ENCODE results near the gene HSD11B1. TPM values are rescaled to one million over a fixed set of nuclear protein-coding genes. Genes with fewer than 3 reads are reported as not detected.

The HSD11B1 gene
- polyA plus RNA-seq, 6 donors from 2014 or later = not detected

GRCh38 chr1:209755926-209756614 lies 51.4 kb downstream of the HSD11B1 start, which contains the start of gene TRAF3IP3:
TSS of gene TRAF3IP3 (plus strand) at chr1:209756053. CDS start at chr1:209760040, 3,987 bp downstream.
- Mint-ChIP-seq H3K27me3 (no peaks in the 10 kb centered on the region), H3K9me3 (no peaks in the 10 kb centered on the region), H3K27ac (peak within 1 kb of the TSS; percentile 86 to 97 (median 94)), H3K4me1 (peaks cover 59 to 79% (median 72%) of the 10 kb centered on the region in 3 donors), H3K36me3 (peaks cover 0 to 21% of the 10 kb centered on the region in 2 donors), H3K4me3 (peak within 1 kb of the TSS; percentile 93 to 99 (median 98))
- DNase-seq (peak; percentile 78), ATAC-seq (ENCODE audit: low read depth in 2 of 2) (peak; percentile 93 to 95)

- H3K36me3 Mint-ChIP-seq = peaks cover 4 to 28% of the 10 kb centered on the region in 2 donors
- H3K4me3 Mint-ChIP-seq = peak overlapping the region; percentile 93 to 99 (median 98)
- H3K4me1 Mint-ChIP-seq = peaks cover 57 to 79% (median 72%) of the 10 kb centered on the region in 3 donors
- H3K9me3 Mint-ChIP-seq = no peaks in the 10 kb centered on the region
- ATAC-seq (ENCODE audit: low read depth in 2 of 2) (peak; percentile 37 to 40), DNase-seq (peak; percentile 39)
- no peaks in the 10 kb centered on the region for H3K27me3 Mint-ChIP-seq
- H3K27ac Mint-ChIP-seq = peak overlapping the region; percentile 86 to 97 (median 94)
These were observed 52.2 kb downstream of the HSD11B1 start for GRCh38 chr1:209756615-209757445.

GRCh38 chr1:209758400-209758799 lies 53.8 kb downstream of the HSD11B1 start:
- Mint-ChIP-seq H3K4me1 (peaks cover 50 to 82% (median 80%) of the 10 kb centered on the region in 3 donors), H3K4me3 (peak overlapping the region; percentile 87 to 98 (median 95)), H3K36me3 (peaks cover 14 to 44% of the 10 kb centered on the region in 2 donors), H3K9me3 (no peaks in the 10 kb centered on the region), H3K27ac (peak overlapping the region; percentile 5 to 97 (median 90)), H3K27me3 (no peaks in the 10 kb centered on the region)
- DNase-seq (no peak), ATAC-seq (ENCODE audit: low read depth in 2 of 2) (no peak)

GRCh38 chr1:209759829-209760359 lies 55.2 kb downstream of the HSD11B1 start:
- Mint-ChIP-seq H3K4me3 (peak overlapping the region in 2 of 8 donors; percentile 10 to 95), H3K9me3 (no peaks in the 10 kb centered on the region), H3K27ac (peak overlapping the region in 4 of 6 donors; percentile 68 to 86 (median 78)), H3K27me3 (no peaks in the 10 kb centered on the region), H3K4me1 (peaks cover 55 to 88% (median 84%) of the 10 kb centered on the region in 3 donors), H3K36me3 (peaks cover 19 to 58% of the 10 kb centered on the region in 2 donors)
- DNase-seq (no peak), ATAC-seq (ENCODE audit: low read depth in 2 of 2) (no peak)

- peak overlapping the region in 6 of 8 donors; percentile 50 to 82 (median 63) for H3K4me3 Mint-ChIP-seq
- ATAC-seq (ENCODE audit: low read depth in 2 of 2) = no peak
- no peak for DNase-seq
- H3K4me1 Mint-ChIP-seq = peaks cover 47 to 83% (median 81%) of the 10 kb centered on the region in 3 donors
- H3K27me3 Mint-ChIP-seq = no peaks in the 10 kb centered on the region
- H3K27ac Mint-ChIP-seq = peak overlapping the region; percentile 7 to 92 (median 81)
- H3K36me3 Mint-ChIP-seq = peaks cover 23 to 68% of the 10 kb centered on the region in 2 donors
- H3K9me3 Mint-ChIP-seq = no peaks in the 10 kb centered on the region
These were observed 56.5 kb downstream of the HSD11B1 start for GRCh38 chr1:209761011-209761635.

GRCh38 chr1:209766051-209766450 lies 61.4 kb downstream of the HSD11B1 start:
- no peaks in the 10 kb centered on the region for H3K27me3 Mint-ChIP-seq
- H3K27ac Mint-ChIP-seq = peak overlapping the region in 5 of 6 donors; percentile 20 to 93 (median 67)

GRCh38 chr1:209767096-209767495 lies 62.5 kb downstream of the HSD11B1 start:
- Mint-ChIP-seq H3K36me3 (peaks cover 27 to 56% of the 10 kb centered on the region in 2 donors), H3K4me3 (peak overlapping the region in 1 of 8 donors; percentile 44), H3K9me3 (no peaks in the 10 kb centered on the region), H3K27me3 (no peaks in the 10 kb centered on the region), H3K27ac (peak overlapping the region in 3 of 6 donors; percentile 65 to 94 (median 70)), H3K4me1 (peaks cover 18 to 61% (median 52%) of the 10 kb centered on the region in 3 donors)
- DNase-seq (no peak), ATAC-seq (ENCODE audit: low read depth in 2 of 2) (no peak)

More at GRCh38 chr1:209766051-209766450, 61.4 kb downstream of the HSD11B1 start:
- Mint-ChIP-seq H3K4me3 (peak overlapping the region in 4 of 8 donors; percentile 40 to 56 (median 50)), H3K36me3 (peaks cover 34 to 67% of the 10 kb centered on the region in 2 donors), H3K4me1 (peaks cover 20 to 72% (median 62%) of the 10 kb centered on the region in 3 donors), H3K9me3 (no peaks in the 10 kb centered on the region)
- DNase-seq = no peak
- ATAC-seq (ENCODE audit: low read depth in 2 of 2) = no peak

- ATAC-seq (ENCODE audit: low read depth in 2 of 2) = no peak
- peaks cover 24 to 50% of the 10 kb centered on the region in 2 donors for H3K36me3 Mint-ChIP-seq
- H3K9me3 Mint-ChIP-seq = no peaks in the 10 kb centered on the region
- H3K27me3 Mint-ChIP-seq = no peaks in the 10 kb centered on the region
- no peak for DNase-seq
- H3K27ac Mint-ChIP-seq = peak overlapping the region in 1 of 6 donors; percentile 91
- no peak overlapping the region for H3K4me3 Mint-ChIP-seq
- H3K4me1 Mint-ChIP-seq = peaks cover 18 to 55% (median 47%) of the 10 kb centered on the region in 3 donors
These were observed 63.1 kb downstream of the HSD11B1 start for GRCh38 chr1:209767706-209768105.

- peaks cover 18 to 49% (median 41%) of the 10 kb centered on the region in 3 donors for H3K4me1 Mint-ChIP-seq
- DNase-seq (peak; percentile 45), ATAC-seq (ENCODE audit: low read depth in 2 of 2) (peak; percentile 91)
- H3K27me3 Mint-ChIP-seq = no peaks in the 10 kb centered on the region
- no peaks in the 10 kb centered on the region for H3K9me3 Mint-ChIP-seq
- peak overlapping the region in 1 of 6 donors; percentile 91 for H3K27ac Mint-ChIP-seq
- H3K36me3 Mint-ChIP-seq = peaks cover 22 to 44% of the 10 kb centered on the region in 2 donors
- H3K4me3 Mint-ChIP-seq = no peak overlapping the region
These were observed 63.7 kb downstream of the HSD11B1 start for GRCh38 chr1:209768354-209768774.

- no peaks in the 10 kb centered on the region for H3K27me3 Mint-ChIP-seq
- H3K36me3 Mint-ChIP-seq = peaks cover 20 to 35% of the 10 kb centered on the region in 2 donors
- ATAC-seq (ENCODE audit: low read depth in 2 of 2) = peak; percentile 48 to 50
- peak overlapping the region in 1 of 6 donors; percentile 95 for H3K27ac Mint-ChIP-seq
- DNase-seq = peak; percentile 31
- no peak overlapping the region for H3K4me3 Mint-ChIP-seq
- peaks cover 14 to 42% (median 38%) of the 10 kb centered on the region in 3 donors for H3K4me1 Mint-ChIP-seq
- no peaks in the 10 kb centered on the region for H3K9me3 Mint-ChIP-seq
These were observed 64.7 kb downstream of the HSD11B1 start for GRCh38 chr1:209769171-209769904.

- ATAC-seq (ENCODE audit: low read depth in 2 of 2) (no peak), DNase-seq (no peak)
- Mint-ChIP-seq H3K4me3 (no peak overlapping the region), H3K9me3 (no peaks in the 10 kb centered on the region), H3K36me3 (peaks cover 26 to 36% of the 10 kb centered on the region in 2 donors), H3K27ac (no peak overlapping the region), H3K27me3 (no peaks in the 10 kb centered on the region), H3K4me1 (peaks cover 12 to 39% (median 35%) of the 10 kb centered on the region in 3 donors)
These were observed 65.3 kb downstream of the HSD11B1 start for GRCh38 chr1:209769971-209770370.

All from naive B cell (primary cell).